A549 (cell line): ENCODE data around the gene ROR2. TPM values are rescaled to one million over a fixed set of nuclear protein-coding genes. Genes with fewer than 3 reads are reported as not detected.

Experiments
- ATAC-seq, 2 experiments: fragments of 200-7000 bp in 1 of 2; fragments of >200 bp in 1 of 2; cut with Nextera tagmentation in 1 of 2; cut with Tn5 transposase in 1 of 2; 3 replicates each; pipeline versions ENCODE4 v1.8.0 to v1.9.1; 2018 to 2020; ENCODE audit warnings: mild to moderate bottlenecking in 1 of 2, moderate library complexity in 1 of 2
- CTCF ChIA-PET: fragments of 300-600 bp; sonication (Branson Sonifier 250); formaldehyde crosslinking; extraction: SDS; loops from one replicate; lab custom pipeline; 2021; ENCODE audit warnings: antibody characterized with exemption, inconsistent platforms; lab: Yijun Ruan, JAX
- POLR2A ChIA-PET: fragments of 350-600 bp; formaldehyde crosslinking; extraction: SDS; loops from one replicate; lab custom pipeline; 2021; ENCODE audit warnings: antibody characterized with exemption, inconsistent platforms; lab: Yijun Ruan, JAX
- DNase-seq, 2 experiments: peaks; one replicate each; pipeline versions ENCODE4 v3.0.0 to v3.0.0-alpha.2; 2011 to 2016; ENCODE audit warnings: low read depth in 1 of 2, low spot score in 1 of 2
- FAIRE-seq: peaks from 2 replicates; lab custom pipeline; 2011; peaks lifted over from hg19 to GRCh38; lab: Jason Lieb, UNC
- H3K27ac ChIP-seq, 2 experiments: fragments of >200 bp; sonication (Bioruptor Twin); formaldehyde crosslinking; 3 replicates each; pipeline ENCODE4 v1.5.1; 2016 to 2017
- H3K4me1 ChIP-seq: fragments of >200 bp; sonication (Bioruptor Twin); formaldehyde crosslinking; 3 replicates; pipeline ENCODE4 v1.6.1; 2016
- H3K4me2 ChIP-seq: fragments of >200 bp; sonication (Bioruptor Twin); formaldehyde crosslinking; 3 replicates; pipeline ENCODE4 v1.6.1; 2016
- H3K4me3 ChIP-seq: fragments of >200 bp; sonication (Bioruptor Twin); formaldehyde crosslinking; 3 replicates; pipeline ENCODE4 v1.5.1; 2016
- H3K9me3 ChIP-seq: fragments of >200 bp; sonication (Bioruptor Twin); formaldehyde crosslinking; 3 replicates; pipeline ENCODE4 v1.6.1; 2016
- BHLHE40 ChIP-seq: IDR thresholded peaks from 2 replicates; pipeline ENCODE4 v1.6.1; 2012; ENCODE audit warnings: low read depth, low read length, inconsistent platforms
- CBX2 ChIP-seq: fragments of 200-600 bp; sonication (generic); IDR thresholded peaks from 2 replicates; pipeline ENCODE4 v1.6.1; 2016; ENCODE audit warnings: low read depth, mild to moderate bottlenecking, borderline replicate concordance
- CEBPB ChIP-seq, 2 experiments: fragments of >200 bp in 1 of 2; sonication (Bioruptor Twin) in 1 of 2; formaldehyde crosslinking in 1 of 2; IDR thresholded peaks; 2 replicates each; pipeline ENCODE4 v1.6.1; 2012 to 2016
- CHD2 ChIP-seq: fragments of 150-350 bp; IDR thresholded peaks from 2 replicates; pipeline ENCODE4 v1.6.1; 2014; ENCODE audit warnings: low read length; ENCODE audit not compliant: partially characterized antibody
- EHF ChIP-seq: fragments of 250-450 bp; sonication (Bioruptor Pico); IDR thresholded peaks from 2 replicates; pipeline ENCODE4 v1.5.0; 2020; ENCODE audit warnings: mild to moderate bottlenecking
- ESRRA ChIP-seq: fragments of 150-350 bp; IDR thresholded peaks from 2 replicates; pipeline ENCODE4 v1.6.1; 2014; ENCODE audit warnings: mild to moderate bottlenecking, low read length, borderline replicate concordance
- FOSL2 ChIP-seq, 2 experiments: fragments of 450-650 bp in 1 of 2; fragments of >200 bp in 1 of 2; sonication (Bioruptor Twin) in 1 of 2; formaldehyde crosslinking; IDR thresholded peaks; 2 replicates each; pipeline versions ENCODE4 v1.5.0 to v1.6.1; 2016 to 2020; ENCODE audit warnings: mild to moderate bottlenecking in 1 of 2, moderate library complexity in 1 of 2
- HDAC2 ChIP-seq: fragments of 200-600 bp; sonication (generic); IDR thresholded peaks from 2 replicates; pipeline ENCODE4 v1.6.1; 2016
- HEYL ChIP-seq: fragments of 250-450 bp; sonication (Bioruptor Pico); IDR thresholded peaks from 2 replicates; pipeline ENCODE4 v1.8.0; 2021; ENCODE audit warnings: mild to moderate bottlenecking, moderate library complexity
- HOXA7 ChIP-seq: fragments of 250-450 bp; sonication (Bioruptor Pico); IDR thresholded peaks from 2 replicates; pipeline ENCODE4 v1.5.0; 2020; ENCODE audit warnings: mild to moderate bottlenecking, moderate library complexity
- HOXB13 ChIP-seq: fragments of 250-450 bp; sonication (Bioruptor Pico); IDR thresholded peaks from 2 replicates; pipeline ENCODE4 v1.5.0; 2020; ENCODE audit warnings: low read depth, mild to moderate bottlenecking, moderate library complexity
- HOXB5 ChIP-seq: fragments of 250-450 bp; sonication (Bioruptor Pico); IDR thresholded peaks from 2 replicates; pipeline ENCODE4 v1.5.0; 2020; ENCODE audit warnings: mild to moderate bottlenecking, moderate library complexity
- JUN ChIP-seq, 2 experiments: fragments of >200 bp; sonication (Bioruptor Twin); formaldehyde crosslinking; IDR thresholded peaks; 2 replicates in 1 of 2; 3 replicates in 1 of 2; pipeline ENCODE4 v1.6.1; 2016 to 2017
- KDM1A ChIP-seq: fragments of 200-600 bp; sonication (generic); IDR thresholded peaks from 2 replicates; pipeline ENCODE4 v1.6.1; 2016; ENCODE audit warnings: low read depth, mild to moderate bottlenecking
- NPAS2 ChIP-seq: fragments of 250-450 bp; sonication (Bioruptor Pico); IDR thresholded peaks from 2 replicates; pipeline ENCODE4 v1.8.0; 2022; ENCODE audit warnings: mild to moderate bottlenecking, moderate library complexity, borderline replicate concordance
- NR3C1 ChIP-seq: fragments of >200 bp; sonication (Bioruptor Twin); formaldehyde crosslinking; IDR thresholded peaks from 3 replicates; pipeline ENCODE4 v1.6.1; 2017
- PBX3 ChIP-seq: IDR thresholded peaks from 2 replicates; pipeline ENCODE4 v1.6.1; 2012
- PHF8 ChIP-seq: fragments of 200-600 bp; sonication (generic); IDR thresholded peaks from 2 replicates; pipeline ENCODE4 v1.6.1; 2016; ENCODE audit warnings: low read depth, mild to moderate bottlenecking, antibody characterized with exemption, moderate library complexity, borderline replicate concordance
- POLR2AphosphoS2 ChIP-seq: conservative IDR thresholded peaks from 2 replicates; pipeline ENCODE4 v1.6.1; 2012; ENCODE audit warnings: low read length, improper control_type of control experiment, inconsistent platforms
- RAD21 ChIP-seq, 2 experiments: fragments of >200 bp in 1 of 2; sonication (Bioruptor Twin) in 1 of 2; formaldehyde crosslinking in 1 of 2; IDR thresholded peaks in 1 of 2; conservative IDR thresholded peaks in 1 of 2; 2 replicates in 1 of 2; 3 replicates in 1 of 2; pipeline ENCODE4 v1.6.1; 2012 to 2018; ENCODE audit warnings: inconsistent platforms in 1 of 2
- RARB ChIP-seq: fragments of 250-450 bp; sonication (Bioruptor Pico); IDR thresholded peaks from 2 replicates; pipeline ENCODE4 v1.8.0; 2021; ENCODE audit warnings: mild to moderate bottlenecking, moderate library complexity
- RCOR1 ChIP-seq: fragments of 150-350 bp; IDR thresholded peaks from 2 replicates; pipeline ENCODE4 v1.6.1; 2014; ENCODE audit warnings: antibody characterized with exemption, low read length, low read depth
- REST ChIP-seq: fragments of 200-600 bp; sonication (generic); IDR thresholded peaks from 2 replicates; pipeline ENCODE4 v1.6.1; 2016; ENCODE audit warnings: antibody characterized with exemption, mild to moderate bottlenecking, moderate library complexity
- RFX5 ChIP-seq: fragments of 450-650 bp; IDR thresholded peaks from 2 replicates; pipeline ENCODE4 v1.7.1; 2014; ENCODE audit warnings: antibody characterized with exemption, mild to moderate bottlenecking, moderate library complexity
- SMC3 ChIP-seq: fragments of >200 bp; sonication (Bioruptor Twin); formaldehyde crosslinking; IDR thresholded peaks from 3 replicates; pipeline ENCODE4 v1.6.1; 2018; ENCODE audit warnings: inconsistent platforms
- SREBF2 ChIP-seq: fragments of 450-650 bp; IDR thresholded peaks from 2 replicates; pipeline ENCODE4 v1.6.1; 2014; ENCODE audit warnings: mild to moderate bottlenecking, moderate library complexity
- TFCP2L1 ChIP-seq: fragments of 250-450 bp; sonication (Bioruptor Pico); IDR thresholded peaks from 2 replicates; pipeline ENCODE4 v1.5.0; 2021; ENCODE audit warnings: mild to moderate bottlenecking
- WGBS: methylation state at CpG from one replicate; pipeline ENCODE4 v1.1.6; 2017; ENCODE audit errors: missing lambda C conversion rate; 5-methylcytosine and 5-hydroxymethylcytosine counted together
- polyA plus RNA-seq, 4 experiments: library from polyadenylated mRNA; depleted of rRNA in 3 of 4; stranded (reverse); fragments of >200 nt; fragmentation: RNase III in 1 of 4; extraction: RNeasy Plus Mini Kit Qiagen cat#74134 plus additional on column Dnase treatment in 1 of 4; gene quantifications; 2 replicates in 3 of 4; 3 replicates in 1 of 4; pipeline ENCODE4 v1.2.3, GENCODE V29; 2011 to 2017
- TF ChIP-seq, protein P1 (sequence below): fragments of >200 bp; sonication (Bioruptor Twin); formaldehyde crosslinking; IDR thresholded peaks from 2 replicates; pipeline ENCODE4 v1.6.1; 2016

The ROR2 gene
- polyA plus RNA-seq, 2 of the 4 experiments (the other 2 are of a cell fraction): 0.12 to 0.53 TPM

DNA sequence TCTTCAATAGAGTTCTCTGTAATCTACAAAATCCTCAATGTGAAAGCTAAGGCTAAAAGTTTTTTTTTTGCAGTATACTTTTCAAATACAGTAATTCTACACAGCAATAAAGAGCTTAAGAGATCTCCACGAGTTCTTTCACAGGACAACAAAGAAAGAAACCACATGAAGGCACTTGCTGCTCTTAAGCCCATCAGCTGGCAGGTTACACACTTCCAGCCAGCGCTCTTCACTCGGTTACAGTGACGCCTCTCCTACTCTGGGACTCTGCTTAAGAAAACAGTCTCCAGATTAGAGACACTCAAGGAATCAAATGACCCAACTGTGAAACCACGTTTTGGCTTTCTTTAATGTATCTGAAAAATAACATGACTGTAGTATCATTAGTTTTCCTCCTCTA, 85.0 kb downstream of the ROR2 start:
- Histone ChIP-seq H3K4me1 (no peaks in the 10 kb centered on the region), H3K9me3 (no peaks in the 10 kb centered on the region), H3K4me2 (no peak overlapping the region), H3K27ac (no peak overlapping the region), H3K4me3 (no peak overlapping the region)
- FAIRE-seq: no peak
- no peak for DNase-seq
- no peak for TF ChIP-seq RFX5
- no peak for TF ChIP-seq POLR2AphosphoS2
- no peak for TF ChIP-seq CHD2
- TF ChIP-seq NPAS2 (CRISPR knock-in tag): no peak
- TF ChIP-seq RCOR1: no peak
- no peak for TF ChIP-seq RAD21 (conservative IDR thresholded peaks at IDR 0.05 in 1 of 2, IDR thresholded peaks at IDR 0.05 in 1 of 2)
- TF ChIP-seq SMC3: no peak
- TF ChIP-seq JUN (IDR thresholded peaks at IDR 0.05): no peak
- no peak for TF ChIP-seq RARB (CRISPR knock-in tag)
- TF ChIP-seq HOXA7 (CRISPR knock-in tag): no peak
- TF ChIP-seq TFCP2L1 (CRISPR knock-in tag): no peak
- no peak for TF ChIP-seq EHF
- TF ChIP-seq KDM1A: no peak
- no peak for TF ChIP-seq PHF8
- no peak for TF ChIP-seq HEYL (CRISPR knock-in tag)
- TF ChIP-seq PBX3: no peak
- no peak for TF ChIP-seq REST
- no peak for TF ChIP-seq BHLHE40
- 52% methylated on average over 5 of the region's 5 CpGs for WGBS
- ATAC-seq: no peak
- CTCF ChIA-PET: no interaction called here
- POLR2A ChIA-PET: no interaction called here

- no peak for TF ChIP-seq REST
- no peak for TF ChIP-seq TFCP2L1 (CRISPR knock-in tag)
- no peak for TF ChIP-seq ESRRA
- no peak for TF ChIP-seq CHD2
- no peak for TF ChIP-seq RFX5
- TF ChIP-seq PHF8: no peak
- no peak for TF ChIP-seq KDM1A
- no peak for TF ChIP-seq NR3C1
- no peak for TF ChIP-seq FOSL2 (IDR thresholded peaks at IDR 0.05)
- TF ChIP-seq FOSL2 (CRISPR knock-in tag; IDR thresholded peaks at IDR 0.05): no peak
- TF ChIP-seq SMC3: no peak
- TF ChIP-seq RAD21 (conservative IDR thresholded peaks at IDR 0.05 in 1 of 2, IDR thresholded peaks at IDR 0.05 in 1 of 2): no peak
- TF ChIP-seq SREBF2: no peak
- TF ChIP-seq, protein P1, sequence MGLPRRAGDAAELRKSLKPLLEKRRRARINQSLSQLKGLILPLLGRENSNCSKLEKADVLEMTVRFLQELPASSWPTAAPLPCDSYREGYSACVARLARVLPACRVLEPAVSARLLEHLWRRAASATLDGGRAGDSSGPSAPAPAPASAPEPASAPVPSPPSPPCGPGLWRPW: no peak
- no peak for TF ChIP-seq RCOR1
- no peak for TF ChIP-seq EHF
- TF ChIP-seq CBX2: no peak
- no peak for TF ChIP-seq HOXB5 (CRISPR knock-in tag)
- no peak for TF ChIP-seq HDAC2
- TF ChIP-seq HOXB13 (CRISPR knock-in tag): no peak
- no peak for TF ChIP-seq CEBPB (IDR thresholded peaks at IDR 0.05)
- ChIA-PET CTCF (no interaction called here), POLR2A (no interaction called here)
- Histone ChIP-seq H3K4me3 (no peak overlapping the region), H3K4me1 (no peaks in the 10 kb centered on the region), H3K9me3 (no peaks in the 10 kb centered on the region), H3K4me2 (no peak overlapping the region), H3K27ac (no peak overlapping the region)
- no peak for DNase-seq
- WGBS: 19% methylated on average over 4 of the region's 4 CpGs
- ATAC-seq: no peak
- no peak for FAIRE-seq
These were observed 85.6 kb downstream of the ROR2 start for GRCh38 chr9:91864380-91864779.
